IgD-negative memory B cell (primary cell): ENCODE data around the gene CDH13. TPM values are rescaled to one million over a fixed set of nuclear protein-coding genes. Genes with fewer than 3 reads are reported as not detected.

Source experiments
- H3K27ac Mint-ChIP-seq, 3 donors: one replicate each; pipeline ENCODE4 v1.8.0; 2020 to 2022; ENCODE audit warnings: mild to moderate bottlenecking in 3 of 3, mixed read lengths in 3 of 3, moderate library complexity in 1 of 3
- H3K27me3 Mint-ChIP-seq: one replicate; pipeline ENCODE4 v1.8.0; 2021; ENCODE audit warnings: mixed read lengths
- H3K36me3 Mint-ChIP-seq: one replicate; pipeline ENCODE4 v1.8.0; 2020; ENCODE audit warnings: mild to moderate bottlenecking, mixed read lengths
- H3K4me1 Mint-ChIP-seq, 3 donors: one replicate each; pipeline ENCODE4 v1.8.0; 2020 to 2022; ENCODE audit warnings: mixed read lengths in 3 of 3, mild to moderate bottlenecking in 1 of 3
- H3K4me3 Mint-ChIP-seq, 4 donors: one replicate each; pipeline ENCODE4 v1.8.0; 2020 to 2022; ENCODE audit warnings: mild to moderate bottlenecking in 4 of 4, mixed read lengths in 4 of 4, moderate library complexity in 3 of 4
- H3K9me3 Mint-ChIP-seq, 3 donors: one replicate each; pipeline ENCODE4 v1.8.0; 2020 to 2021; ENCODE audit warnings: mixed read lengths in 3 of 3, mild to moderate bottlenecking in 1 of 3
- polyA plus RNA-seq: library from polyadenylated mRNA; unstranded; fragments of 300-500 nt; fragmentation: Illumina TruSeq; gene quantifications from one replicate; pipeline ENCODE4 v1.2.3, GENCODE V29; 2021

The CDH13 gene
- polyA plus RNA-seq, 1 donor from 2014 or later: 0.23 TPM

DNA sequence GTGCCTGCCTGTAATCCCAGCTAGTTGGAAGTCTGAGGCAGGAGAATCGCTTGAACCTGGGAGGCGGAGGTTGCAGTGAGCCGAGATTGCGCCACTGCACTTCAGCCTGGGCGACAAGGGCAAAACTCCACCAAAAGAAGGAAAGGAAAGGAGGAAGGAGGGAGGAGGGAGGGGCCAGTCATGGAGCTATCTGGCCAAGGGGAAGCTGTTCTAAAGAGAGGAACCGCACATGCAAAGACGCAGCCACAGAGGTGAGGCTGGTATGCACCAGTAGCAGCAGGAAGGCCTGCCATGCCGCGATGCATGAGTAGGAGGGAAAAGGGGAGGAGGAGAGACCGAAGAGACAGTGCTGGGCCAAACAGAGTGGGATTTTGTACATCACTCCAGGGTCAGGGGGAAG lies 1216.9 kb downstream of the CDH13 start:
- Mint-ChIP-seq H3K9me3 (no peaks in the 10 kb centered on the region), H3K36me3 (no peaks in the 10 kb centered on the region), H3K27me3 (no peaks in the 10 kb centered on the region), H3K4me3 (peak overlapping the region; percentile 51 to 94 (median 84)), H3K4me1 (peaks cover 35 to 41% (median 35%) of the 10 kb centered on the region in 3 donors), H3K27ac (peak overlapping the region; percentile 70 to 94 (median 90))

DNA sequence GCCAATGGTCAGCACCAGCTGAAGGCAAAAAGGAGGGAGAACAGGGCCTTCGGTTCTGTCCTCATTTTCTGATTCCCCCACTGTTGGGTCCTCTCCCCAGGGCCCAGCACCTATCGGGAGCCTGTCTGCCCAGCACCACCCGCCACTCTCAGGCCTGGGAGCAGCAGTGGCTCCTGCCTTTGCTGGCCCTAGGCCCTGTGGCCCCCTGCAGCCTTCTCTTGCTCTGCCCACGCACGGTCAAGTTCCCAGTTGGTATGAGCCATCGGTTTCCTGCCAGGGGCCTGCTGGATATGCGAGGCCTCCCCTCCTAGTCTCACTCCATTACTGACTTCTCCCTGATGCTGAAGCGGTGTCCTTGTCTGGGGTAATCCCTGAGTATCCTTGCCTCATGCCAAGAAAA lies 1218.5 kb downstream of the CDH13 start:
- no peaks in the 10 kb centered on the region for H3K27me3 Mint-ChIP-seq
- peak overlapping the region in 1 of 3 donors; percentile 73 for H3K27ac Mint-ChIP-seq
- H3K9me3 Mint-ChIP-seq: no peaks in the 10 kb centered on the region
- H3K4me3 Mint-ChIP-seq: peak overlapping the region in 1 of 4 donors; percentile 32
- H3K36me3 Mint-ChIP-seq: no peaks in the 10 kb centered on the region
- H3K4me1 Mint-ChIP-seq: peaks cover 32 to 41% (median 35%) of the 10 kb centered on the region in 3 donors

DNA sequence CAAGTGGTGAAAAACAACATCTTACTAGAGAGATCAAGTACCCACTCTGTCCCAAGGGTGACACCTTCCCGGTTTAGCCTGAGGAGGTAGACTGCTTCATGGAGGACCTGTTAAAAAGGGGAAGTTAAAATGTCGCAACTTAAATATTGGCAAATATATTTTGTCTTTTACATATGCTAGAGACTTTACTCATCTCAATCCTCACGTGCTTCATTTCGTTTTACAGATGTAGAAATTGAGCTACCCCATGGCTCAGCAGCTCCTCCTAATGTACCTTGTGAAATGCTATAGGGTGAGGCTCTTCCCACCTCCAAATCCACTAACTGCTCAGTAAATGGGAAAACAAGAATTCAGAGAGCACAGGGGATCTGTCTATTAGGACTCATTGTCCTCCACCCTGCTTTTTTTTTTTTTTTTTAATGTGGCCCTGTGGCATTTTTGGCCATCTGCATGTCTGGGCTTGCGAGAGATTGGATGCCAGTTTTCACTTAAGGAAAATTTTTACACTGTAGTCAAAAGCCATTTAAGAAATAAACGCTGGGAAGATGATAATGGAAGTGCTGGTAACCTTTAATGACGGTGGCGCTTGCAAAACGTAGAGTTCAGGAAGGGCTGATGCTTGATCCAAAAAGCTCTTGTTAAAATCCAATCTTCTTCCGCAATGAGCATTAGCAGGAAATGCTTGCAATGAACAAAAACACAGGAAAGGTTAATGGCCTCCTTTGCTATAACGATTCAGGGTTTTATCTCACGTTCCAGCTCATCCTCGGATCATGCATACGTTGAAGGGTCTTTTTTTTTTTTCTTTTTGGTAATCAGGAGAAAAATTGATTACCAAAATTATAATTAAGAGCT lies 1220.8 kb downstream of the CDH13 start:
- Mint-ChIP-seq H3K27ac (peak overlapping the region in 2 of 3 donors; percentile 43 to 84), H3K9me3 (peaks cover 0 to 1% (median 0%) of the 10 kb centered on the region in 3 donors), H3K4me1 (peaks cover 23 to 33% (median 23%) of the 10 kb centered on the region in 3 donors), H3K27me3 (no peaks in the 10 kb centered on the region), H3K4me3 (peak overlapping the region in 1 of 4 donors; percentile 61), H3K36me3 (peaks cover 2% of the 10 kb centered on the region)

DNA sequence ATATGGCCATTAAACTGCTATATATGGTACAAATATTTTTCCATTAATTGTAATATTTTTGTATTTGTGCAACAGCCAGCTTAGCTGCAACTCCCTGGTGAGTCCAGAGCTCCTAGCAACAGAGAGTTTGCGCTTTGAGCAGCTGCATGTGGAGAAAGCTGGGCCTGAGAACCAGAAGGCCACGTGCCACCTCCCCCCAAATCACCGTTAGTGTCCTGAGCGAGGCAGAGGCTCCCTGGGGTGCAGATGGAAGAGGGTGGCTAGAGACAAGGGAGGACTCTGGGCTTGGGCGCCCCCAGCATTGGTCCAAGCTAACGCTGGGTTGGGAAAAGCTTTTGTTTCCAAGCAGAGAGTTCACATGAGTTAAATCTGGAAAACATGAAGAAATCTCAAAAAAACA lies 1222.7 kb downstream of the CDH13 start:
- peaks cover 0 to 1% (median 0%) of the 10 kb centered on the region in 3 donors for H3K9me3 Mint-ChIP-seq
- peak overlapping the region in 1 of 4 donors; percentile 60 for H3K4me3 Mint-ChIP-seq
- H3K4me1 Mint-ChIP-seq: peaks cover 8 to 17% (median 10%) of the 10 kb centered on the region in 3 donors
- peaks cover 2% of the 10 kb centered on the region for H3K36me3 Mint-ChIP-seq
- H3K27me3 Mint-ChIP-seq: peaks cover 3% of the 10 kb centered on the region
- no peak overlapping the region for H3K27ac Mint-ChIP-seq
